Peyer's patch (tissue), 4 donors: ENCODE measurements around the gene RALGPS2. TPM values are rescaled to one million over a fixed set of nuclear protein-coding genes. Genes with fewer than 3 reads are reported as not detected.

Experiments
- DNase-seq, 3 donors: peaks; one replicate each; pipeline ENCODE4 v3.0.0-alpha.2; 2017 to 2019
- H3K27ac ChIP-seq, 4 donors: fragments of 200-600 bp; sonication (generic); one replicate each; pipeline ENCODE4 v1.5.1; 2016 to 2019
- H3K27me3 ChIP-seq, 2 donors: fragments of 200-600 bp; sonication (generic); one replicate each; pipeline ENCODE4 v1.5.1; 2019
- H3K36me3 ChIP-seq, 3 donors: fragments of 200-600 bp; sonication (generic); one replicate each; pipeline ENCODE4 v1.5.1; 2016 to 2019
- H3K4me1 ChIP-seq, 4 donors: fragments of 200-600 bp; sonication (generic); one replicate each; pipeline ENCODE4 v1.5.1; 2016 to 2019
- H3K4me3 ChIP-seq, 4 donors: fragments of 200-600 bp; sonication (generic); 1 replicate in 3 of 4; 2 replicates in 1 of 4; pipeline ENCODE4 v1.5.1; 2016 to 2019; ENCODE audit warnings: mild to moderate bottlenecking in 1 of 4
- H3K9me3 ChIP-seq, 4 donors: fragments of 200-600 bp; sonication (generic); one replicate each; pipeline ENCODE4 v1.5.1; 2016 to 2019; ENCODE audit warnings: mild to moderate bottlenecking in 1 of 4
- CTCF ChIP-seq, 6 experiments: fragments of 450-650 bp in 4 of 6; fragments of 200-600 bp in 2 of 6; sonication (generic) in 1 of 6; IDR thresholded peaks; one replicate each; pipeline ENCODE4 v1.5.1; 2017 to 2019; ENCODE audit warnings: antibody characterized with exemption in 6 of 6, mild to moderate bottlenecking in 3 of 6, moderate library complexity in 1 of 6
- POLR2A ChIP-seq, 2 donors: fragments of 450-650 bp; IDR thresholded peaks; one replicate each; pipeline ENCODE4 v1.5.1; 2017; ENCODE audit warnings: antibody characterized with exemption in 2 of 2, mild to moderate bottlenecking in 2 of 2, moderate library complexity in 2 of 2
- total RNA-seq, 4 donors: library from RNA; depleted of rRNA; stranded (reverse); fragments of >200 nt; gene quantifications; one replicate each; pipeline ENCODE4 v1.1.0, GENCODE V29; 2016

RALGPS2 gene
- total RNA-seq, 4 donors from 2014 or later = 25.8 to 102 (median 40.6) TPM

DNA sequence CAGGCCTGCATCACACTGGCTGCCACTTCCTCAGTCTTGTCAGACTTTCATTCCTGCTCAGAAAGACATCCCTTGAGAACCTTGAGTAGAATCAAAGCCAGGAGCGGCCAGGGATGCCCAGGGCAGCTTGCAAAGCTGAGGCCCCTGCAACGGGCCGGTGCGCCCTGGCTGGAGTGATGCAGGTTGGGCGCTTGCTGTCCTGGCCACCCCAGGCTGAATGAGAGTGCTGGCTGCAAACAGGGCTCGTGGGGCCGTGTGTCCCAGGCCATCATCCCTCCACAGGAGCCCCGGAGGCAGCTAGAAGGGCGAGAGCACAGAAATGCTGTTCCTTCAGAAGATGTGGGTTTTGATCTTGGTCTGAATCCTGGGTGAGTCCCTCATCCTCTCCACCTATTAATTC, 233.4 kb downstream of the RALGPS2 start:
- no peaks in the 10 kb centered on the region for H3K27me3 ChIP-seq
- TF ChIP-seq POLR2A (IDR thresholded peaks at IDR 0.05) = no peak
- H3K9me3 ChIP-seq = no peaks in the 10 kb centered on the region
- no peaks in the 10 kb centered on the region for H3K36me3 ChIP-seq
- H3K4me3 ChIP-seq = no peak overlapping the region
- no peak for DNase-seq
- H3K27ac ChIP-seq = no peak overlapping the region
- no peaks in the 10 kb centered on the region for H3K4me1 ChIP-seq

GRCh38 chr1:178959543-178960460, 234.8 kb downstream of the RALGPS2 start:
- no peaks in the 10 kb centered on the region for H3K9me3 ChIP-seq
- no peaks in the 10 kb centered on the region for H3K27me3 ChIP-seq
- H3K4me1 ChIP-seq = no peaks in the 10 kb centered on the region
- no peak overlapping the region for H3K27ac ChIP-seq
- no peaks in the 10 kb centered on the region for H3K36me3 ChIP-seq
- no peak overlapping the region for H3K4me3 ChIP-seq
- TF ChIP-seq POLR2A (IDR thresholded peaks at IDR 0.05) (no peak), CTCF (IDR thresholded peaks at IDR 0.05) (no peak)
- no peak for DNase-seq

- Histone ChIP-seq H3K4me3 (no peak overlapping the region), H3K27ac (no peak overlapping the region), H3K27me3 (no peaks in the 10 kb centered on the region), H3K36me3 (no peaks in the 10 kb centered on the region), H3K9me3 (no peaks in the 10 kb centered on the region), H3K4me1 (no peaks in the 10 kb centered on the region)
- DNase-seq = no peak
- TF ChIP-seq POLR2A (IDR thresholded peaks at IDR 0.05) = no peak
- TF ChIP-seq CTCF (IDR thresholded peaks at IDR 0.05) = no peak
These were observed 235.6 kb downstream of the RALGPS2 start for GRCh38 chr1:178960482-178961240.

GRCh38 chr1:178961331-178961730, 236.3 kb downstream of the RALGPS2 start:
- Histone ChIP-seq H3K4me3 (no peak overlapping the region), H3K36me3 (no peaks in the 10 kb centered on the region), H3K4me1 (no peaks in the 10 kb centered on the region), H3K27me3 (no peaks in the 10 kb centered on the region), H3K27ac (no peak overlapping the region), H3K9me3 (no peaks in the 10 kb centered on the region)
- DNase-seq = no peak
- TF ChIP-seq CTCF (IDR thresholded peaks at IDR 0.05) = no peak
- no peak for TF ChIP-seq POLR2A (IDR thresholded peaks at IDR 0.05)

GRCh38 chr1:178961868-178962267, 236.8 kb downstream of the RALGPS2 start:
- H3K36me3 ChIP-seq = no peaks in the 10 kb centered on the region
- no peak for TF ChIP-seq POLR2A (IDR thresholded peaks at IDR 0.05)
- H3K27me3 ChIP-seq = no peaks in the 10 kb centered on the region
- H3K9me3 ChIP-seq = no peaks in the 10 kb centered on the region
- DNase-seq = no peak
- H3K4me1 ChIP-seq = no peaks in the 10 kb centered on the region
- no peak overlapping the region for H3K4me3 ChIP-seq
- H3K27ac ChIP-seq = no peak overlapping the region

DNA sequence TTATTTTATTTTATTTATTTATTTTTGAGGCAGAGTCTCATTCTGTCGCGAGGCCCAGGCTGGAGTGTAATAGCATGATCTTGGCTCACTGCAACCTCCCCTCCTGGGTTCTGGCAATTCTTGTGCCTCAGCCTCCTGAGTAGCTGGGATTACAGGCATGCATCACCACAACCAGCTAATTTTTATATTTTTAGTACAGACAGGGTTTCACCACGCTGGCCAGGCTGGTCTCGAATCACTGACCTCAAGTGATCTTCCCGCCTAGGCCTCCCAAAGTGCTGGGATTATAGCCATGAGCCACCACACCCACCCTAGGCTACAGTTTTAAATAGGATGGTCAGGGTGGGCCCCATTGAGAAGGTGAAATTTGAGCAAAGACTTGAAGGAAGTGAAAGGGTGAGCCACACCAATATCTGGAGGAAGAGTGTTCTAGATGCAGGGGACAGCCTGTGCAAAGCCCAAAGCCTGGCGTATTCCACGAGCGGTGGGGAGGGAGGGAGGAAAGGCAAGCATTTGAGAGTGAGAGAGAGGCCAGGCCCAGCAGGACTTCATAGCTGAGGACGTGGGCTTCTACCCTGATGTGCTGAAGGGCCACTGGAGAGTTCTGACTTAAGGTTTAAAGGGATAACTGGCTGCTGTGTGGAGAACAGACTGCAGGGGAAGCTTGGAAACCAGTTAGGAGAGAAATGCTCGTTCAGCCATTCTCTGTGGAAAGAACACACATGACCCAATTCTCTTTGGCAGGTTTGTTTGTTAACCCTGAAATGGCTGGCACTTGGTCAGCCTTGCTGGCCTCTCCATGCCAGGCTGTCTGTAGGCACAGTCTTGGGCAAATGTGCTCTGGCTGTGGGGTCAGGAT, 238.0 kb downstream of the RALGPS2 start:
- Histone ChIP-seq H3K4me3 (no peak overlapping the region), H3K36me3 (no peaks in the 10 kb centered on the region), H3K9me3 (no peaks in the 10 kb centered on the region), H3K27ac (no peak overlapping the region), H3K4me1 (no peaks in the 10 kb centered on the region), H3K27me3 (no peaks in the 10 kb centered on the region)
- TF ChIP-seq POLR2A (IDR thresholded peaks at IDR 0.05) = no peak
- no peak for TF ChIP-seq CTCF (IDR thresholded peaks at IDR 0.05)
- DNase-seq = no peak
